C4-2B (cell line): Measurements from ENCODE around the gene P2RY8.
"Not testable (repeated sequence)": the region's sequence is repeated elsewhere in the genome, so short reads cannot be mapped to it uniquely, and the experiment has no call there.

Experiments used
- H3K27ac ChIP-seq: fragments of 450-650 bp; 2 replicates; pipeline ENCODE4 v1.5.1; 2017
- CTCF ChIP-seq: fragments of 450-650 bp; conservative IDR thresholded peaks from 2 replicates; pipeline ENCODE4 v1.5.1; 2017; ENCODE audit warnings: mild to moderate bottlenecking
- ZFX ChIP-seq: fragments of 450-650 bp; IDR thresholded peaks from 2 replicates; pipeline ENCODE4 v1.6.1; 2017

P2RY8 gene

GRCh38 chrX:1485033-1485432 lies 52.0 kb downstream of the P2RY8 start:
- no peak overlapping the region for H3K27ac ChIP-seq
- no peak for TF ChIP-seq ZFX
- TF ChIP-seq CTCF: no peak

- TF ChIP-seq ZFX (no peak), CTCF (no peak)
- no peak overlapping the region for H3K27ac ChIP-seq
Observed at GRCh38 chrX:1484638-1485019, 52.4 kb downstream of the P2RY8 start.

GRCh38 chrX:1483843-1484637 lies 52.9 kb downstream of the P2RY8 start:
- H3K27ac ChIP-seq: no peak overlapping the region
- TF ChIP-seq ZFX: no peak
- no peak for TF ChIP-seq CTCF

- H3K27ac ChIP-seq: not testable (repeated sequence)
Observed at GRCh38 chrX:1482530-1482928, 54.5 kb downstream of the P2RY8 start.

- TF ChIP-seq CTCF: no peak
- TF ChIP-seq ZFX: no peak
- H3K27ac ChIP-seq: peak overlapping the region; percentile 16; the same call in 1 of the 2 replicates
Observed at GRCh38 chrX:1481636-1482529, 55.1 kb downstream of the P2RY8 start.

GRCh38 chrX:1480082-1480785 lies 56.8 kb downstream of the P2RY8 start:
- no peak for TF ChIP-seq CTCF
- no peak for TF ChIP-seq ZFX
- H3K27ac ChIP-seq: no peak overlapping the region

DNA sequence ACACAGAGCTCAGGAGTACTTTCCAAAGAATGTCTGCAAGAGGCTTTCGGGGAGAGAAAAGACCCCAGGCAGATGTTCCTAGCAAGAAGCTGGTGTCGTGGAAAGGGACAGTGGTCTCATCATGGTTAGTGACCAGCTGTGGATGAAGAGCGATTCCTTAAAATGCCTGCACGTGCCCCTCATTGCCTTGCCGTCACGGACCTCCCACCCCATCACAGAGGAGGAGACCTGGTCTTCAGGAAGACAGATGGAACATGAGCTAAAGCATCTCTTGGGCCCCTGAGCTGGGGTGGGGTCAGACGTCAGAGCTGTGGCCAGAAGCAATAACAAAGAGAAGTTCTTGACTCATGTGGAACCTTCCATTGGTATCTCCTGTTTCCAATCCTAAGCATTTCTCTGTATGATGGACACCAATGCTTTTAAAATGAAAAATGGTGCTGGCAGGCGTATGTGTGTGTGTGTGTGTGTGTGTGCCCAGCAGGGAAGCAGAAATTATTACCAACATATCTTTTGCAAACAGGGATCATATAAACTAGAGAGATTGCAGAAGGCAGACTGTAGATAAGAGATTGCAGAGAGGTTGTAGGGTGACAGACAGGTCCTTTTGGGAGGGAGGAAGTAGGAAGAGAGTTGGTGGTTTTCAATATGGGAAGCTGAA lies 59.1 kb downstream of the P2RY8 start:
- TF ChIP-seq CTCF: no peak
- TF ChIP-seq ZFX: no peak
- no peak overlapping the region for H3K27ac ChIP-seq
